Endothelial cell of hepatic sinusoid (primary cell): Measurements from ENCODE around the gene LMLN.
"Not testable (repeated sequence)": the region's sequence is repeated elsewhere in the genome, so short reads cannot be mapped to it uniquely, and the experiment has no call there.

Experiments
- in situ Hi-C: cut with HindIII; loops from 2 replicates; pipeline ENCODE4 v1.10.0; 2017; ENCODE audit warnings: low sequenced_read_pairs

The LMLN gene

GRCh38 chr3:198071602-198072287 is 111.7 kb downstream of the LMLN start:
- in situ Hi-C loops = no loop called here

DNA sequence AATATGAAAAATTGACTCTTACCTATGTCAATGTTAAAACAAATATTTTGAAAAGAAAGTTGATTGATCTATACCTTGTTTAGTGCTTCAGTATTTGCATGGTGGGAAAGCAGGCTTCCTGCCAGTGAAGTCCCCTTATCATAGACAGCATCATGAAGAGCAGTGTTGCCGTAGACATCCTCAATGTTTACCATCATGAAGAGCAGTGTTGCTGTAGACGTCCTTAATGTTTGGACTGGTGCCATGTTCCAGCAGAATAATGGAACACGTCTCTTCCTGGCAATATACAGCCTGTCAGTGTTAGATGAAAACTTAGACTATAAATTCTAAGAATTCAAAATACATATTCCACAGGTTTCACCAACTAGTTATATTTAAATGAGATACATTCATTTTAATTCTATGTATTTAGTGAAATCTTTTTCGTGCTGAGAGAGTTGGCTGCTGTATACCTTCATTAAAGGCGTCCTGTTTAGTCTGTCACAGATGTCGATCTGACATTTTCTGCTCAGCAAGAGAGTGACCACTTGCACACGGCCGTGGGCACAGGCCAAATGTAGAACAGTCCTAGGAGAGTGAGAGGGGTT is 116.8 kb downstream of the LMLN start:
- in situ Hi-C loops = no loop called here

DNA sequence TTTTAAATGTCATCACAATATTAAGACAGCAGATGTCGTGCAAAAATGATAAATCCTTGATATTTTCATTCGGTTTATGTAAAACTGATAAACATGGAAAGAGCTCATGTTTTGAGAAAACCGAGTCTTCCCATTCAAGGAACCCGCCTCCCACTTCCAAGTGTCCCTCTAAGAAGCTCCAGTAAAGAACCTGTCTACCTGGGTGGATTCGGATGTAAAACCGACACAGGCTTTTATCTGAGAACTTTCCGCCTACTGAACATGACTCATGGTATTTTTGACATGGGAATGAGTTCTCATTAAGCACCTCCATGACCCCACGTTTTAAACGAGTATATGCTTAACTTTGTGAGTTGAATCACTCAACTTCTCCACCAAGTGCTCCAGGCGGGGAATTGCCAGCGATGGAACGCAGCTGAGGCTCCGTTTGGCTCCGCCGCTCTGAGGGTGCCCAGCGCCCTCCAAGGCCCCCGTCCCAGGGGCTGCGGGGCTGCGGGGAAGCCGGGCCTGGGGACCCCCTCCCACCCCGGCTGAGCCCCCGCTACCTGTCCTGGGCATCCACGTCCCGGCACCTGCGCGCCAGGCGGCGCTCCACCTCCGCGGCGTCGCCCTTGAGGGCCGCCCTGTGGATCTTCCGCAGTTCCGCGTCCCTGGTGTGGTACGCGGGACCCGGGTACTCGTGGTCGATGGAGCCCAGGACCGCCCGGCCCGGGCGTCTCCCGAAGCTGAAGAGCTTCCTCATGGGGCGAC is 119.9 kb downstream of the LMLN start:
- in situ Hi-C loops = no loop called here

GRCh38 chr3:198080521-198081384 is 120.7 kb downstream of the LMLN start:
- in situ Hi-C loops = no loop called here

GRCh38 chr3:198081421-198081844 is 121.4 kb downstream of the LMLN start:
- in situ Hi-C loops = no loop called here

DNA sequence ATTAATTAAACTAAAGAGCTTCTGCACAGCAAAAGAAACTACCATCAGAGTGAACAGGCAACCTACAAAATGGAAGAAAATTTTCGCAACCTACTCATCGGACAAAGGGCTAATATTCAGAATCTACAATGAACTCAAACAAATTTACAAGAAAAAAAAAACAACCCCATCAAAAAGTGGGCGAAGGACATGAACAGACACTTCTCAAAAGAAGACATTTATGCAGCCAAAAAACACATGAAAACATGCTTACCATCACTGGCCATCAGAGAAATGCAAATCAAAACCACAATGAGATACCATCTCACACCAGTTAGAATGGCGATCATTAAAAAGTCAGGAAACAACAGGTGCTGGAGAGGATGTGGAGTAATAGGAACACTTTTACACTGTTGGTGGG is 122.2 kb downstream of the LMLN start:
- in situ Hi-C loops = not testable (repeated sequence)

- in situ Hi-C loops = no loop called here
These were observed 128.5 kb downstream of the LMLN start for GRCh38 chr3:198088421-198088955.

DNA sequence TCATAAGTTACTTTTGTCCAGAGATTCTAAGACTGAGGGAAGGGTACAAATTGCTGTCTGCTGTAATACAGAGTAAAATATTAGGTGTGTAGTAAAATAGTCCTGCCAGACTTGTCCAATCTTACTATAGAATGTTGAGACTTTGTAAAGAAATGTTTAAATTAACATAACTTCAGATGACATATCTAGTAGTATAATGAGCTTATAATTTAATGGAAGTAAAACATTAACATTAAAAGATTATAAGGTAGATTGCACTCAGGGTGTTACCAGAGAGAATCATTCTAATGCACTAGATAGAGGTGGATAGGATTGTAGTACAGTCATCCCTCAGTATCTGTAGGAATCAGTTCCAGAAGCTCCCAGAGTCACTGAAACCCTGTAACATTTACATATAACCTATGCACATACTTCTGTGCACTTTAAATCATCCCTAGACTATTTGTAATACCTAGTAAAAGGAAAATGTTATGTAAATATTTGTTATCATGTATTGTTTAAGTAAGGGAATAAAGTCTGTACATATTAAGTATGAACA is 130.8 kb downstream of the LMLN start:
- in situ Hi-C loops = no loop called here

DNA sequence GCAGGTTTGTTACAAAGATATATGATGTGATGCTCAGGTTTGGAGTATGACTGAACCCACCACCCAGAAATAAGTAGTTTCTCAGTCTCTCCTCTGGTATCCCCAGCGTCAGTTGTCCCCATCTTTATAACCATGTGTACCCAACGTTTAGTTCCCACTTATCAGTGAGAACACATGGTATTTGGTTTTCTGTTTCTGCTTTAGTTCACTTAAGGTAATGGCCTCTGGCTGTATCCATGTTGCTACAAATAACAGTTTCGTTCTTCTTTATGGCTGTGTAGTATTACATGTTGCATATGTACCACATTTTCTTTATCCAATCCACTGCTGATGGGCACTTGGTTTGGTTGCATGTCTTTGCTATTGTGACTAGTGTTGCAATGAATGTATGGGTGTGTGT is 132.3 kb downstream of the LMLN start:
- in situ Hi-C loops = no loop called here

GRCh38 chr3:198093112-198093679 is 133.2 kb downstream of the LMLN start:
- in situ Hi-C loops = no loop called here
